SJSA1 (cell line): ENCODE measurements around the gene KRTAP9-4. TPM values are rescaled to one million over a fixed set of nuclear protein-coding genes. Genes with fewer than 3 reads are reported as not detected.
A peak's percentile ranks its signal among the peaks of the same experiment; 100 is the strongest.
"Not testable (repeated sequence)": the region's sequence is repeated elsewhere in the genome, so short reads cannot be mapped to it uniquely, and the experiment has no call there.

Experiments used
- DNase-seq, 2 experiments: peaks; one replicate each; pipeline ENCODE4 v3.0.0-alpha.2; 2015 to 2020; ENCODE audit warnings: low spot score in 2 of 2, low read depth in 1 of 2
- H3K27ac ChIP-seq: fragments of 250-450 bp; sonication (Bioruptor Pico); 2 replicates; pipeline ENCODE4 v1.5.1; 2020; ENCODE audit warnings: mild to moderate bottlenecking, moderate library complexity
- H3K27me3 ChIP-seq: fragments of 250-450 bp; sonication (Bioruptor Pico); replicated peaks from 2 replicates; pipeline ENCODE4 v1.5.1; 2020; ENCODE audit warnings: mild to moderate bottlenecking, moderate library complexity
- H3K36me3 ChIP-seq: fragments of 250-450 bp; sonication (Bioruptor Pico); 2 replicates; pipeline ENCODE4 v1.5.1; 2020; ENCODE audit warnings: mild to moderate bottlenecking
- H3K4me1 ChIP-seq: fragments of 250-450 bp; sonication (Bioruptor Pico); replicated peaks from 2 replicates; pipeline ENCODE4 v1.6.1; 2021; ENCODE audit warnings: mild to moderate bottlenecking
- H3K4me3 ChIP-seq: fragments of 250-450 bp; sonication (Bioruptor Pico); 2 replicates; pipeline ENCODE4 v1.5.1; 2020; ENCODE audit warnings: mild to moderate bottlenecking
- H3K9me3 ChIP-seq: fragments of 250-450 bp; sonication (Bioruptor Pico); replicated peaks from 2 replicates; pipeline ENCODE4 v1.5.1; 2020; ENCODE audit warnings: mild to moderate bottlenecking
- total RNA-seq: library from RNA; depleted of rRNA; stranded (reverse); fragments of >200 nt; shearing (Covaris generic); gene quantifications from 2 replicates; pipeline ENCODE4 v1.2.3, GENCODE V29; 2014; rRNA removed

KRTAP9-4 gene, protein sequence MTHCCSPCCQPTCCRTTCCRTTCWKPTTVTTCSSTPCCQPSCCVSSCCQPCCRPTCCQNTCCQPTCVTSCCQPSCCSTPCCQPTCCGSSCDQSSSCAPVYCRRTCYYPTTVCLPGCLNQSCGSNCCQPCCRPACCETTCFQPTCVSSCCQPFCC
- total RNA-seq, result not detected in 2 replicates

GRCh38 chr17:41249637-41250240 is at the start of gene KRTAP9-4:
Gene KRTAP9-4, plus strand, starts transcription at chr17:41249687. Its CDS starts 34 bp downstream, at chr17:41249721.
- not testable (repeated sequence) for H3K4me3 ChIP-seq, DNase-seq, H3K36me3 ChIP-seq, H3K4me1 ChIP-seq, H3K9me3 ChIP-seq, H3K27ac ChIP-seq
- peaks cover 13% of the 10 kb centered on the region for H3K27me3 ChIP-seq

DNA sequence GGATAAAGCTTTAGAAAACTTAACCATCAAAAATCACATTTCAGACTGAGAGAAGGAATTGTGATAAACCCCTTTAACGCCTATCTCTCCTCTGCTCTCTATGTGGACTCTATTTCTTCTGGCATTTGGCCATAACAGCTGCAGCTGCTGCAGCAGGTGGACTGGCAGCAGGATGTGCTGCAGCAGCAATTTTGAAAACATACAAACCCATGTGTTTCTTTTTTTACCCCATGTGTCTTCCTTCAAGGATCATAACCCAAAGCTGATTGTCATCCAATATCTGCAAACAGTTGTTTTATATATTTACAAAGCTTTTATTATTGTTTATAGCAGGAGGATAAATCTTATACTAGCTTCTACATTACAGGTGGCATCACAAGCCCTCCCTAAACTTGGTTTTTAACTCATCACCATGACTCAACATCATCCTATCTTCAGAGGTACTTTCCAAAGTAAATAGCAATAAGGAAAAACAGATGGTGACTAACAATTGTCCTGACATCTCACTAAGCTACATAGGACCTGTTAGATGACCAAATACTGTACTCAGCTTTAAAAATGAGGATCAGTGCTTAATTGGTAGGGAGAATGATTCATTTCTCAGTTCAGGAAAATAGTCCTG is 37.5 kb upstream of the KRTAP9-4 start:
- no peaks in the 10 kb centered on the region for H3K9me3 ChIP-seq
- H3K36me3 ChIP-seq, result no peaks in the 10 kb centered on the region
- no peaks in the 10 kb centered on the region for H3K27me3 ChIP-seq
- peak in 1 of 2 experiments; percentile 12 for DNase-seq
- H3K27ac ChIP-seq, result no peak overlapping the region
- no peaks in the 10 kb centered on the region for H3K4me1 ChIP-seq
- no peak overlapping the region for H3K4me3 ChIP-seq

GRCh38 chr17:41212524-41213169 is 36.8 kb upstream of the KRTAP9-4 start:
- Histone ChIP-seq H3K27me3 (no peaks in the 10 kb centered on the region), H3K9me3 (no peaks in the 10 kb centered on the region), H3K4me3 (no peak overlapping the region), H3K27ac (no peak overlapping the region), H3K4me1 (no peaks in the 10 kb centered on the region), H3K36me3 (no peaks in the 10 kb centered on the region)
- no peak for DNase-seq

GRCh38 chr17:41215681-41216080 is 33.8 kb upstream of the KRTAP9-4 start:
- Histone ChIP-seq H3K4me3 (no peak overlapping the region), H3K9me3 (no peaks in the 10 kb centered on the region), H3K27ac (no peak overlapping the region), H3K36me3 (no peaks in the 10 kb centered on the region), H3K27me3 (no peaks in the 10 kb centered on the region), H3K4me1 (no peaks in the 10 kb centered on the region)
- no peak for DNase-seq

- Histone ChIP-seq H3K27ac (no peak overlapping the region), H3K27me3 (no peaks in the 10 kb centered on the region), H3K9me3 (no peaks in the 10 kb centered on the region), H3K4me3 (no peak overlapping the region), H3K36me3 (no peaks in the 10 kb centered on the region), H3K4me1 (no peaks in the 10 kb centered on the region)
- DNase-seq, result no peak
These were observed 25.7 kb upstream of the KRTAP9-4 start for GRCh38 chr17:41223821-41224220.

- no peaks in the 10 kb centered on the region for H3K4me1 ChIP-seq
- H3K27me3 ChIP-seq, result no peaks in the 10 kb centered on the region
- H3K4me3 ChIP-seq, result no peak overlapping the region
- H3K9me3 ChIP-seq, result no peaks in the 10 kb centered on the region
- DNase-seq, result no peak
- H3K27ac ChIP-seq, result no peak overlapping the region
- no peaks in the 10 kb centered on the region for H3K36me3 ChIP-seq
These were observed 23.4 kb upstream of the KRTAP9-4 start for GRCh38 chr17:41226051-41226450.

GRCh38 chr17:41226598-41227095 is 22.8 kb upstream of the KRTAP9-4 start, which contains the start of gene KRTAP9-2:
Gene KRTAP9-2, plus strand, starts transcription at chr17:41226648. Its CDS starts 7 bp downstream, at chr17:41226655.
- not testable (repeated sequence) for H3K4me1 ChIP-seq, H3K9me3 ChIP-seq, DNase-seq, H3K36me3 ChIP-seq, H3K4me3 ChIP-seq, H3K27ac ChIP-seq, H3K27me3 ChIP-seq

DNA sequence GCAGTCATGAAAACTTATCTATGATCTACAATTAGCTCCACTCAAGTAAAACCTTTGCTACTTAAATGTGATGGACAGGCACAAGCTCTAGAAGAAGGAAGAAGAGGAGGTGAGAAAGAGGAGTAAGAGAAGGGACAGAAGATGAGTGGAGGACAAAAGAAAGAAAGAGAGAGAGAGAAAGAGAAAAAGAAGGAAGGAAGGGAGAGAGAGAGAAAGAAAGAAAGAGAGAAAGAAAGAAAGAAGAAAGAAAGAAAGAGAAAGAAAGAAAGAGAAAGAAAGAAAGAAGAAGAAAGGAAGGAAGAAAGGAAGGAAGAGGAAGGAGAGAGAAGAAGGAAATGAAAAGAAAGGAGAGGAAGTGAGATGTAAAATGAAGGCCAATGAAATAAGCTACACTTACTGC is 19.4 kb upstream of the KRTAP9-4 start:
- Histone ChIP-seq H3K36me3 (no peaks in the 10 kb centered on the region), H3K9me3 (no peaks in the 10 kb centered on the region), H3K4me3 (no peak overlapping the region), H3K27ac (no peak overlapping the region), H3K4me1 (no peaks in the 10 kb centered on the region), H3K27me3 (no peaks in the 10 kb centered on the region; the same call in 1 of the 2 replicates)
- no peak for DNase-seq

DNA sequence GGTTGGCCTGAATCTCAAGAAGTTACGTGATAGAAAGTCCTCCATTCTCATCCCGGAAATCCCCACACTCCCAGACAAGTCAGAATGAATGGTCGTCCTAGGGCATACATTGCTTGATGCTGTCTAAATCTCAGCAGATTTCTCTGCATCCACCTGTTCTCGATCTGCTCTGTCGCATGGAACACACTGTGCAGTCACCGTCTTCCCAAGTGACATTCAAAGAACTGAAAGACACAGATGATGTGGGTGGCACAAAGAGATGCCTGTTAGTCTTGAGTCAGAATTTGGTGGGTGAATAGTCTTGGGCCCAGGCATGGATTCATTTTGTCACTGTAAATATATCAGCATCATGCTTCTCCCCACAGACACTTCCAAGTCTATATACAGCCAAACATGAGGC is 17.8 kb upstream of the KRTAP9-4 start:
- Histone ChIP-seq H3K4me3 (no peak overlapping the region), H3K27me3 (no peaks in the 10 kb centered on the region; the same call in 1 of the 2 replicates), H3K9me3 (no peaks in the 10 kb centered on the region), H3K36me3 (no peaks in the 10 kb centered on the region), H3K27ac (no peak overlapping the region), H3K4me1 (no peaks in the 10 kb centered on the region)
- DNase-seq, result no peak

DNA sequence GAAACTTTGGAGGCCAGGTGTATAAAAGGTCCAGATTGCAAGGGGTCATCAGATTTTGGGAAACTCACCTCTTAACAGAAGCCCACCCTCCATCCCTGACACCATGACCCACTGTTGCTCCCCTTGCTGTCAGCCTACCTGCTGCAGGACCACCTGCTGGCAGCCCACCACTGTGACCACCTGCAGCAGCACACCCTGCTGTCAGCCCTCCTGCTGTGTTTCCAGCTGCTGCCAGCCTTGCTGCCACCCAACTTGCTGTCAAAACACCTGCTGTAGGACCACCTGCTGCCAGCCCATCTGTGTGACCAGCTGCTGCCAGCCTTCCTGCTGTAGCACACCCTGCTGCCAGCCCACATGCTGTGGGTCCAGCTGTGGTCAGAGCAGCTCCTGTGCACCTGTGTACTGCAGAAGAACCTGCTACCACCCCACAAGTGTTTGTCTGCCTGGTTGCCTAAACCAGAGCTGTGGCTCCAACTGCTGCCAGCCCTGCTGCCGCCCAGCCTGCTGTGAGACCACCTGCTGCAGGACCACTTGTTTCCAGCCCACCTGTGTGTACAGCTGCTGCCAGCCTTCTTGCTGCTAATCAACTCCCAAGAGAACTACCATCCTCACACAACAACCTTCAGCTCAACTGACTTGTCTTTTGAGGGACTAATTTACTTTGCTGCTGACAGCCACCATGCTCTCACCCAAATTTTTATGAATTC is 16.9 kb upstream of the KRTAP9-4 start, which contains the start of gene KRTAP9-3:
TSS of gene KRTAP9-3 (plus strand) at position 51 of the 707 bp plus-strand sequence. CDS start at position 104, 53 bp downstream.
- not testable (repeated sequence) for H3K27me3 ChIP-seq

GRCh38 chr17:41237116-41237515 is 12.4 kb upstream of the KRTAP9-4 start:
- H3K4me1 ChIP-seq, H3K27me3 ChIP-seq, H3K9me3 ChIP-seq, H3K27ac ChIP-seq, H3K36me3 ChIP-seq, DNase-seq, H3K4me3 ChIP-seq: not testable (repeated sequence)

More for the DNA sequence above, 16.9 kb upstream of the KRTAP9-4 start, which contains the start of gene KRTAP9-3:
- not testable (repeated sequence) for H3K4me1 ChIP-seq, H3K36me3 ChIP-seq, H3K9me3 ChIP-seq, DNase-seq, H3K27ac ChIP-seq, H3K4me3 ChIP-seq

GRCh38 chr17:41237949-41238437 is 11.5 kb upstream of the KRTAP9-4 start, which contains the start of gene KRTAP9-8:
Gene KRTAP9-8, plus strand, starts transcription at chr17:41237999. Its CDS starts 53 bp downstream, at chr17:41238052.
- not testable (repeated sequence) for DNase-seq, H3K4me3 ChIP-seq

More at GRCh38 chr17:41237949-41238437, 11.5 kb upstream of the KRTAP9-4 start, which contains the start of gene KRTAP9-8:
- H3K4me1 ChIP-seq, H3K27me3 ChIP-seq, H3K27ac ChIP-seq, H3K36me3 ChIP-seq, H3K9me3 ChIP-seq: not testable (repeated sequence)
